ENCODE results near the gene LURAP1L. TPM values are rescaled to one million over a fixed set of nuclear protein-coding genes. Genes with fewer than 3 reads are reported as not detected.

The LURAP1L gene
- total and polyA plus RNA-seq, 9 of the 15 experiments (the other 6 are each of a cell fraction or from before 2014, with no cell fraction given), result 0.06 to 0.28 (median 0.07) TPM; not detected in 4

- CTCF ChIA-PET (ENCODE audit: low intra/inter-chr PET ratio), result no interaction called here
- H3K9me1 ChIP-seq (ENCODE audit: control insufficient read depth, insufficient read depth, low read length), result no peaks in the 10 kb centered on the region
- in situ Hi-C loops (cut with MboI) (no loop called here), intact Hi-C loops (cut with micrococcal nuclease) (no loop called here)
- H3K36me3 ChIP-seq (ENCODE audit: control insufficient read depth, insufficient read depth, low read length), result no peaks in the 10 kb centered on the region
- POLR2A ChIA-PET, result no interaction called here
- no peak overlapping the region for H3K4me3 ChIP-seq
- H3K9me3 ChIP-seq (replicated peaks; ENCODE audit: control insufficient read depth, insufficient read depth, low read depth, low read length), result no peaks in the 10 kb centered on the region
- DNase-seq (ENCODE audit: extremely low read depth in 1 of 4, low spot score in 3 of 4) (no peak), FAIRE-seq (no peak), ATAC-seq (no peak)
- no peak overlapping the region for H2AFZ ChIP-seq (ENCODE audit: low read depth, low read length)
- H3K27me3 ChIP-seq (ENCODE audit: control insufficient read depth in 2 of 2, insufficient read depth in 2 of 2, low read length in 2 of 2), result no peaks in the 10 kb centered on the region
- H3K9ac ChIP-seq (ENCODE audit: insufficient read depth in 1 of 2, low read depth in 2 of 2, low read length in 2 of 2), result no peak overlapping the region
- BruUV-seq (replicated peaks), result no TSS peak
- no peaks in the 10 kb centered on the region for H3K4me1 ChIP-seq (replicated peaks in 1 of 2; ENCODE audit: control insufficient read depth in 2 of 2, insufficient read depth in 2 of 2, low read length in 2 of 2)
- H3K4me2 ChIP-seq (ENCODE audit: insufficient read depth, low read length), result no peak overlapping the region
- no peaks in the 10 kb centered on the region for H4K20me1 ChIP-seq (replicated peaks; ENCODE audit: control insufficient read depth, insufficient read depth, low read length)
- H3K79me2 ChIP-seq (ENCODE audit: control insufficient read depth, insufficient read depth, low read length), result no peaks in the 10 kb centered on the region
- no peak overlapping the region for H3K27ac ChIP-seq (ENCODE audit: extremely low read depth, low read depth, low read length)
- TF ChIP-seq TARDBP (IDR thresholded peaks at IDR 0.05) (no peak), PTTG1 (tag; IDR thresholded peaks at IDR 0.05; ENCODE audit: low read depth) (no peak), ZHX1 (conservative IDR thresholded peaks at IDR 0.05; ENCODE audit: low read length) (no peak), YY1 (IDR thresholded peaks at IDR 0.05; ENCODE audit: borderline replicate concordance in 1 of 3, control insufficient read depth in 1 of 3, extremely low read depth in 1 of 3, insufficient read depth in 3 of 3, insufficient read length in 1 of 3, insufficient replicate concordance in 2 of 3, low read depth in 1 of 3, low read length in 2 of 3) (no peak), NR1H2 (CRISPR knock-in tag; IDR thresholded peaks at IDR 0.05) (no peak), ZNF699 (CRISPR knock-in tag; IDR thresholded peaks at IDR 0.05; ENCODE audit: insufficient replicate concordance) (no peak), NCOA6 (IDR thresholded peaks at IDR 0.05) (no peak), ELF4 (CRISPR knock-in tag; IDR thresholded peaks at IDR 0.05) (no peak), RNF2 (IDR thresholded peaks at IDR 0.05) (no peak), ZNF347 (CRISPR knock-in tag; IDR thresholded peaks at IDR 0.05; ENCODE audit: low read depth) (no peak), CXXC5 (CRISPR knock-in tag; IDR thresholded peaks at IDR 0.05) (no peak), ARNT (IDR thresholded peaks at IDR 0.05) (no peak), SRSF3 (IDR thresholded peaks at IDR 0.05; ENCODE audit: insufficient read depth, low read length) (no peak), SMARCA5 (IDR thresholded peaks at IDR 0.05) (no peak), MEF2A (IDR thresholded peaks at IDR 0.05; ENCODE audit: control insufficient read depth, low read depth, low read length) (no peak), ZNF639 (CRISPR knock-in tag; conservative IDR thresholded peaks at IDR 0.05 in 1 of 2, IDR thresholded peaks at IDR 0.05 in 1 of 2) (no peak), ZNF12 (CRISPR knock-in tag; IDR thresholded peaks at IDR 0.05) (no peak), ZNF217 (CRISPR knock-in tag; IDR thresholded peaks at IDR 0.05) (no peak), ZNF395 (CRISPR knock-in tag; IDR thresholded peaks at IDR 0.05) (no peak)
These were observed 35.7 kb upstream of the LURAP1L start for GRCh38 chr9:12739014-12739652.
